Body of pancreas (tissue), 4 donors: ENCODE data around the gene CTF1. TPM values are rescaled to one million over a fixed set of nuclear protein-coding genes. Genes with fewer than 3 reads are reported as not detected.
A peak's percentile ranks its signal among the peaks of the same experiment; 100 is the strongest.

Experiments
- ATAC-seq: fragments of 150-250 bp; one replicate; pipeline ENCODE4 v1.9.1; 2016
- DNase-seq, 4 donors: peaks; one replicate each; pipeline ENCODE4 v3.0.0-alpha.2; 2019
- H3K27ac ChIP-seq, 4 donors: fragments of 200-600 bp; sonication (generic); 1 replicate in 3 of 4; 2 replicates in 1 of 4; pipeline versions ENCODE4 v1.5.1 to v1.6.1; 2016 to 2019; ENCODE audit warnings: mild to moderate bottlenecking in 1 of 4, mixed read lengths in 1 of 4, moderate library complexity in 1 of 4
- H3K27me3 ChIP-seq, 2 donors: fragments of 200-600 bp; sonication (generic); one replicate each; pipeline ENCODE4 v1.6.0; 2016; ENCODE audit warnings: mild to moderate bottlenecking in 1 of 2
- H3K36me3 ChIP-seq, 2 donors: fragments of 200-600 bp; sonication (generic); replicated peaks in 1 of 2; 2 replicates each; pipeline ENCODE4 v1.5.1; 2016; ENCODE audit warnings: low read depth in 2 of 2; ENCODE audit not compliant: insufficient read depth in 1 of 2
- H3K4me1 ChIP-seq: fragments of 200-600 bp; sonication (generic); one replicate; pipeline ENCODE4 v1.6.0; 2016
- H3K4me3 ChIP-seq, 2 donors: fragments of 200-600 bp; sonication (generic); 1 replicate in 1 of 2; 2 replicates in 1 of 2; pipeline ENCODE4 v1.5.1; 2016 to 2019
- H3K9me3 ChIP-seq, 3 donors: fragments of 200-600 bp; sonication (generic); 1 replicate in 2 of 3; 2 replicates in 1 of 3; pipeline ENCODE4 v1.5.1; 2016
- CTCF ChIP-seq, 7 experiments: fragments of 450-650 bp in 4 of 7; fragments of 200-600 bp in 3 of 7; sonication (generic) in 3 of 7; IDR thresholded peaks; one replicate each; pipeline ENCODE4 v1.5.1; 2016 to 2019; ENCODE audit warnings: antibody characterized with exemption in 7 of 7
- POLR2A ChIP-seq, 3 donors: fragments of 450-650 bp; IDR thresholded peaks; one replicate each; pipeline ENCODE4 v1.6.1; 2016; ENCODE audit warnings: antibody characterized with exemption in 3 of 3, mild to moderate bottlenecking in 2 of 3
- WGBS, 2 donors: methylation state at CpG; one replicate each; pipeline ENCODE4 v1.1.5; 2017; 5-methylcytosine and 5-hydroxymethylcytosine counted together
- intact Hi-C: fragments of 100-400 bp; cut with DNase I; formaldehyde crosslinking; loops from one replicate; pipeline ENCODE4 v1.15.1; 2023
- total RNA-seq, 2 donors: library from RNA; depleted of rRNA; stranded (reverse); fragments of >200 nt; gene quantifications; one replicate each; pipeline ENCODE4 v1.1.0, GENCODE V29; 2016

Gene CTF1
- total RNA-seq, 2 donors from 2014 or later: 1.0 to 2.0 TPM

DNA sequence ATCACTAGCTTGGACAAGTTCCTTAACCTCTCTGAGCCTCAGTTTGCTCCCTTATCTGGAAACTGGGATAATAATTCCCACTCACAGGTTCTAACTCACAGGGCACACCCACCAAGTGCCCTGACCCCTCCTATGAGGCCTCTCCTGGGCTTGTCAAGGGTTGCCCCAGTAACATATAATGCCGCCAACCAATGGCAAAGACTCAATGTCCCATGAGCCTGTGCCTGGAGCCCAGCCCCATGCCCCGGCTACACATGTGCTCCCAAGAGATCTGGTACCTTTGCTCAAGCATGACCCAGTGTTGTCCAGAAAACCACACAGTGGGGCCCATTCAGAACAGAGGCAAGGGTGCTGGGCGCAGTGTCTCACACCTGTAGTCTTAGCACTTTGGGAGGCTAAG lies 18.4 kb downstream of the CTF1 start:
- DNase-seq (no peak), ATAC-seq (no peak)
- Histone ChIP-seq H3K9me3 (no peaks in the 10 kb centered on the region), H3K4me1 (no peaks in the 10 kb centered on the region), H3K36me3 (no peaks in the 10 kb centered on the region), H3K4me3 (no peak overlapping the region), H3K27me3 (no peaks in the 10 kb centered on the region), H3K27ac (no peak overlapping the region)
- TF ChIP-seq CTCF (IDR thresholded peaks at IDR 0.05) (no peak), POLR2A (IDR thresholded peaks at IDR 0.05) (no peak)
- 75 to 83% methylated on average over 2 to 3 of the region's 3 CpGs for WGBS, 2 donors
- intact Hi-C loops: no loop called here

- 77 to 100% methylated on average over 1 of the region's 1 CpG for WGBS, 2 donors
- Histone ChIP-seq H3K9me3 (no peaks in the 10 kb centered on the region), H3K4me1 (peaks cover 6% of the 10 kb centered on the region), H3K27ac (no peak overlapping the region), H3K36me3 (no peaks in the 10 kb centered on the region), H3K27me3 (no peaks in the 10 kb centered on the region), H3K4me3 (no peak overlapping the region)
- no peak for TF ChIP-seq POLR2A (IDR thresholded peaks at IDR 0.05)
- TF ChIP-seq CTCF (IDR thresholded peaks at IDR 0.05): no peak
- intact Hi-C loops: no loop called here
- ATAC-seq (no peak), DNase-seq (no peak)
These were observed 22.2 kb downstream of the CTF1 start for GRCh38 chr16:30918614-30919013.

- DNase-seq (no peak), ATAC-seq (no peak)
- H3K27ac ChIP-seq: peak overlapping the region in 1 of 4 donors; percentile 77
- TF ChIP-seq POLR2A (IDR thresholded peaks at IDR 0.05): no peak
- no peak for TF ChIP-seq CTCF (IDR thresholded peaks at IDR 0.05)
- H3K9me3 ChIP-seq: no peaks in the 10 kb centered on the region
- 61 to 68% methylated on average over 2 of the region's 2 CpGs for WGBS, 2 donors
- no peak overlapping the region for H3K4me3 ChIP-seq
- intact Hi-C loops: no loop called here
- peaks cover 20% of the 10 kb centered on the region for H3K4me1 ChIP-seq
- no peaks in the 10 kb centered on the region for H3K27me3 ChIP-seq
- no peaks in the 10 kb centered on the region for H3K36me3 ChIP-seq
These were observed 24.5 kb downstream of the CTF1 start for GRCh38 chr16:30920891-30921290.

DNA sequence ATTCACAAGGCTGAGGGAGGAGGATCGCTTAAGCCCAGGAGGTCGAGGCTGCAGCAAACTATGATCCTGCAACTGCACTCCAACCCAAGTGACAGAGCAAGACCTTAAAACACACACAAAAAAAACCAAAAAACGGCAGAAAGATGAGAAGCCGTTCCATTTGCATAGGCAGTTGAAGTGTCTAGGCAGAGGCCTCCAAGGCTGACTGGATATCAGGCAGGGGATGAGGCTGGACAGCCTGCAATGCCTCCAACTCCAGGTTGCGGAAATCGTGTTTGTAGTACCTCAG lies 25.0 kb downstream of the CTF1 start:
- H3K4me1 ChIP-seq: peaks cover 20% of the 10 kb centered on the region
- ATAC-seq (no peak), DNase-seq (no peak)
- no peaks in the 10 kb centered on the region for H3K27me3 ChIP-seq
- H3K27ac ChIP-seq: peak overlapping the region; percentile 77 to 96 (median 86)
- whole genome bisulfite sequencing, 2 donors: 19 to 22% methylated on average over 6 of the region's 6 CpGs
- no peak for TF ChIP-seq POLR2A (IDR thresholded peaks at IDR 0.05)
- no peak for TF ChIP-seq CTCF (IDR thresholded peaks at IDR 0.05)
- no peak overlapping the region for H3K4me3 ChIP-seq
- intact Hi-C loops: no loop called here
- H3K36me3 ChIP-seq: no peaks in the 10 kb centered on the region
- H3K9me3 ChIP-seq: no peaks in the 10 kb centered on the region

- DNase-seq (peak; percentile 90 to 93 (median 92)), ATAC-seq (peak; percentile 16)
- intact Hi-C loops: no loop called here
- TF ChIP-seq CTCF (IDR thresholded peaks at IDR 0.05) (peak; percentile 66 to 97 (median 93)), POLR2A (IDR thresholded peaks at IDR 0.05) (peak in 2 of 3 donors; percentile 32 to 40)
- no peaks in the 10 kb centered on the region for H3K27me3 ChIP-seq
- no peaks in the 10 kb centered on the region for H3K36me3 ChIP-seq
- peak overlapping the region; percentile 25 to 35 for H3K4me3 ChIP-seq
- peak overlapping the region; percentile 77 to 96 (median 86) for H3K27ac ChIP-seq
- H3K9me3 ChIP-seq: no peaks in the 10 kb centered on the region
- peaks cover 20% of the 10 kb centered on the region for H3K4me1 ChIP-seq
- 0% methylated on average over 31 to 37 of the region's 37 CpGs for WGBS, 2 donors
These were observed 25.5 kb downstream of the CTF1 start for GRCh38 chr16:30921748-30922419.
